ENCODE measurements around the gene C1orf174.
"Not testable (repeated sequence)": the region's sequence is repeated elsewhere in the genome, so short reads cannot be mapped to it uniquely, and the experiment has no call there.

The C1orf174 gene

DNA sequence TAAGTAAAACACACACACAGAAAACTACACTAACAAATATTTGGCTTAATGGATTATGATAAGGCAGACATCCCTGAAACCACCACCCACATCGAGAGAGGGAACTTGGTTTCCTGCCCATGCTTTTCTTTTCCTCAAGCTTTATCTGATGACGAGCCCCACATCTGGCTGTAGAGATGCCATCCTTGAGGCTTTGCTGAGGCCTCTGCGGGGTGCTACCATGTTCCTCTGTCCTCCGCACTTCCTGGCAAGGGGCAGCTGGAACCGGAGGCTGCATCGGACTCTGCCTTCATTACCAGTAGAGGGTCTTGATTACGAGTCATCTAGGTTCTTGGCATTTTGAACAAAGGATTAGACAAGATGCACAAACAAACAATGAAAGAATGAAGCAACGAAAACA is 21.7 kb upstream of the C1orf174 start:
- no peak overlapping the region for H3K4me3 ChIP-seq (replicated peaks; ENCODE audit: low read depth, low read length)
- TF ChIP-seq, protein P1, sequence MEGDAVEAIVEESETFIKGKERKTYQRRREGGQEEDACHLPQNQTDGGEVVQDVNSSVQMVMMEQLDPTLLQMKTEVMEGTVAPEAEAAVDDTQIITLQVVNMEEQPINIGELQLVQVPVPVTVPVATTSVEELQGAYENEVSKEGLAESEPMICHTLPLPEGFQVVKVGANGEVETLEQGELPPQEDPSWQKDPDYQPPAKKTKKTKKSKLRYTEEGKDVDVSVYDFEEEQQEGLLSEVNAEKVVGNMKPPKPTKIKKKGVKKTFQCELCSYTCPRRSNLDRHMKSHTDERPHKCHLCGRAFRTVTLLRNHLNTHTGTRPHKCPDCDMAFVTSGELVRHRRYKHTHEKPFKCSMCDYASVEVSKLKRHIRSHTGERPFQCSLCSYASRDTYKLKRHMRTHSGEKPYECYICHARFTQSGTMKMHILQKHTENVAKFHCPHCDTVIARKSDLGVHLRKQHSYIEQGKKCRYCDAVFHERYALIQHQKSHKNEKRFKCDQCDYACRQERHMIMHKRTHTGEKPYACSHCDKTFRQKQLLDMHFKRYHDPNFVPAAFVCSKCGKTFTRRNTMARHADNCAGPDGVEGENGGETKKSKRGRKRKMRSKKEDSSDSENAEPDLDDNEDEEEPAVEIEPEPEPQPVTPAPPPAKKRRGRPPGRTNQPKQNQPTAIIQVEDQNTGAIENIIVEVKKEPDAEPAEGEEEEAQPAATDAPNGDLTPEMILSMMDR (IDR thresholded peaks at IDR 0.05; ENCODE audit: low read depth, low read length, missing control alignments): no peak
- DNase-seq (ENCODE audit: extremely low read depth, low read depth): no peak

DNA sequence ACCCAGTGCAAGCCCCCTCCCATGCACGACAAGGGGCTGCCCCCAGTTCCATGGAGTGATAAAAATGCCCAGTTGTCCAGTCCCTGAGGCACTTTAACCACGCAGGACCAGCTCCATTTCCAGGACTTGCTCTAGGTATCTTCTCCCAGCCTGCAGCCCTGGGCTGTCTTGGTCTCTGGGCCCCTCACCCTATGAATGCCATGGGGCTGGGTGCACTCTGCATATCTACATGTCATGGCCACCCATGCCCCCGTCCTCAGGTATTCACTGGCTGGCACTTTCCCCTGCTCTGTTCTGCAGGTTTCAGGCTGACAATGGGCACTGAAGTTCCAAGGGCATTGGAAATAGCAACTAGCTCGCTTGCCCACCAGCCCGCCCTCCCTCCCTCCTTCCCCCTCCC is 19.6 kb upstream of the C1orf174 start:
- H3K4me3 ChIP-seq (replicated peaks; ENCODE audit: low read depth, low read length): no peak overlapping the region
- DNase-seq (ENCODE audit: extremely low read depth, low read depth): no peak
- TF ChIP-seq, protein P1 (IDR thresholded peaks at IDR 0.05; ENCODE audit: low read depth, low read length, missing control alignments): no peak

DNA sequence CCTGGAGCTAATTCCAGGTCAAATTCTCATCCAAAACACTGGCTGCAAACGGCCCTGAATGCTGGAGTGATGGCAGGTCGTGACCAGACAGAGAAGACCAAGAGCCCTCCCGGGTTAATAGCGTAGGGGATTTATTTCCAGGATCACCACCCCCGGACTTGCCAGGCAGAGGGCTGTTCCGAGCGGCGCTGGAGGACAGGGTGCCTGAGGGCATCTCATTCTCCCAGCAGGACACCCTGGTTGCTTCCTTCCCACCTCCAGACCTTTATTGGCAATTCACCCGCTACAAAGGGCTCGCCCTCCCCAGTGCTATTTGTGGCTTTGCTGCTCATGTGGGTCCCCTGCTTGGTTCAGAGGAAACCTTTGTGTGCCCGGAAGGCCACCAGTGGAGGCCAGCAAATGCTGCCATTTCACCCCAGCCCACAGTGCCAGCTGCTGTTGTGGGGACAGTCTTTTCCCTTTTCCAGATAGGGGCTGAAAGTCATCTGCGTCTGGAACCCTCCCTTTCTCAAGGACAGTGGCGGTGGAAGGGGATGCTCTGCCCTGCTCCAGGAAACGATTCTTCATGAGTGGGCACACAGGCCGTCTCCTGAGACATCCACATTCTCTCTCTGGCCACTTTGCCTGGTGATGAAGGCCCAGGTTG is 19.0 kb upstream of the C1orf174 start:
- TF ChIP-seq, protein P1 (IDR thresholded peaks at IDR 0.05; ENCODE audit: low read depth, low read length, missing control alignments): no peak
- no peak for DNase-seq (ENCODE audit: extremely low read depth, low read depth)
- H3K4me3 ChIP-seq (replicated peaks; ENCODE audit: low read depth, low read length): no peak overlapping the region

DNA sequence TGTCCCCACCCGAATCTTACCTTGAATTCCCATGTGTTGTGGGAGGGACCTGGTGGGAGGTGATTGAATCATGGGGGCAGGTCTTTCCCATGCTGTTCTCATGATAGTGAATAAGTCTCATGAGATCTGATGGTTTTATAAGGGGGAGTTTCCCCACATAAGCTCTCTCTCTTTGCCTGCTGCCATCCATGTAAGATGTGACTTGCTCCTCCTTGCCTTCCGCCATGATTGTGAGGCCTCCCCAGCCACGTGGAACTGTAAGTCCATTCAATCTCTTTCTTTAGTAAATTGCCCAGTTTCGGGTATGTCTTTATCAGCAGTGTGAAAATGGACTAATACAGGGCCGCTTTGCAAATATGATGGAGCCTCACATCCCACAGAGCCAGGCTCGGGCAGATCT is 18.3 kb upstream of the C1orf174 start:
- not testable (repeated sequence) for H3K4me3 ChIP-seq (replicated peaks; ENCODE audit: low read depth, low read length)

DNA sequence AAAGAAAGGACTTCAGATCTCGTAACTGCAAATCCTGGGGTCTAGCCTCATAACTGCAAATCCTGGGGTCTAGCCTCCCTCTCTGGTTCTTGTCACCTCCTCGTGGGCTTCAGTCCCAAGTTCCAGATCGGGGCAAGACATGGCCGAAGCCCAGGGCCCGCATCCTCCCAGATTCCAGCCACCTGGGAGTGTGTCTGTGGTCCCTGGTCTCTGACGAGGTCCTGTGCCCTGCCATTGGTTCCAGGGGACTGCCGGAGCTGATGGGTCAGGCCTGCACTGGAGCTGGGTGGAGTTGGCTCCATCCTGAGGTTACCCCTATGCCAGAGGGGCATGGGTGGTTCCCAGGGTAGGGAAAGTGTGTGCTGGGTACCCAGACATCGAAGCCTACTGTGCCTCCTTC is 17.7 kb upstream of the C1orf174 start:
- no peak for DNase-seq (ENCODE audit: extremely low read depth, low read depth)
- TF ChIP-seq, protein P1 (IDR thresholded peaks at IDR 0.05; ENCODE audit: low read depth, low read length, missing control alignments): no peak
- H3K4me3 ChIP-seq (replicated peaks; ENCODE audit: low read depth, low read length): no peak overlapping the region

More for the DNA sequence above, 18.3 kb upstream of the C1orf174 start:
- DNase-seq (ENCODE audit: extremely low read depth, low read depth): not testable (repeated sequence)

DNA sequence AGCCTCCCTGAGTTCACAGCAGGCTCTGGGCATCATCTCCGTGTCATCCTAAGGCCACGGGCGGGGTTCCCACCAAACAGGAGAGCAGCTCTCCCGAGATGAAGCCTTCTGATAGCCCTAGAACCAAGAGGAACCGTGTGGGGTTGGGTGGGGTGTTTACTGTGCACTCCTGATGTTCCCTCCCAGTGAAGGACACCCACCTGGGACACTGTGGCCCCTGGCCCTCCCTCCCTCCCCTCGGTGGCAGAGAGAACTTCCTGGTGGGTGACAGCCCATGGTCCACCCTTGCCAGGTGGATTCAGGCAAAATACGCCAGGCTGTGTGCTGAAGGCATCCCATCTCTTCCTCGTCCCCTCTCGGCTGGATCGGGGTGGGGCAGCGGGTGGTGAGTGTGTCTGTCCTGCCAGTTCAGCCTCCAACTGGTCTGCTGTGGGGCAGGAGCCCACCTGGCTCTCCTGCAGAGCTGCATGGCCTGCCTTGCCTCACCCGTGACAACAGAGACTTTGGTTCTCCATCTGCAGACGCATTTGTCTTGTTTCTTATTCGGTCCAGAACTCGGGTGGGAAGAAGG is 15.6 kb upstream of the C1orf174 start:
- TF ChIP-seq, protein P1 (IDR thresholded peaks at IDR 0.05; ENCODE audit: low read depth, low read length, missing control alignments): no peak
- no peak overlapping the region for H3K4me3 ChIP-seq (replicated peaks; ENCODE audit: low read depth, low read length)
- no peak for DNase-seq (ENCODE audit: extremely low read depth, low read depth)

DNA sequence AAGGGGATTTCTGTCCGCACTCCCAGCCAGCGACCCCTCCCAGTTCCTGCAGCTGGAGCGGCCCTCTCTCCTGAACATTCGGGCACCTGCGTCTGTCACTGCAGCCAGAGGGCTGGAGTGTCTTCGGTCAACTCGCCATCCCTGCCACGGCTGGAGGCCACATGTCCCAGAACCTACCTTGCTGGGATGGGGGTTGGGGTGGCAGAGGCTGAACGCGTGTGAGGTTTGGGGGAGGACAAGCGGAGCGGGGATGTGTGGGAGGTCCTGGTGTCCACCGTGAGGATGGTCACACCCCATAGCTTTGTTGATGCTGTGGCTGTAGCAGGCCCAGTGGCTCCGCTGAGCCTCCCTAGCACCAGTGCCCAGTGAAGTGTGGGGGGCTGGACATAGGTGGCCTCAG is 14.8 kb upstream of the C1orf174 start:
- H3K4me3 ChIP-seq (replicated peaks; ENCODE audit: low read depth, low read length): no peak overlapping the region
- DNase-seq (ENCODE audit: extremely low read depth, low read depth): no peak
- TF ChIP-seq, protein P1 (IDR thresholded peaks at IDR 0.05; ENCODE audit: low read depth, low read length, missing control alignments): no peak

Data from HFF-Myc (cell line).